HG03521 (cell line): ENCODE data around the gene MARCO.
"Not testable (repeated sequence)": the region's sequence is repeated elsewhere in the genome, so short reads cannot be mapped to it uniquely, and the experiment has no call there.

Experiments used
- ATAC-seq: cut with Tn5 transposase; IDR thresholded peaks from one replicate; pipeline ENCODE4 v1.9.1; 2021; ENCODE audit warnings: mild to moderate bottlenecking, moderate library complexity; ENCODE audit not compliant: unreplicated experiment

Gene MARCO

DNA sequence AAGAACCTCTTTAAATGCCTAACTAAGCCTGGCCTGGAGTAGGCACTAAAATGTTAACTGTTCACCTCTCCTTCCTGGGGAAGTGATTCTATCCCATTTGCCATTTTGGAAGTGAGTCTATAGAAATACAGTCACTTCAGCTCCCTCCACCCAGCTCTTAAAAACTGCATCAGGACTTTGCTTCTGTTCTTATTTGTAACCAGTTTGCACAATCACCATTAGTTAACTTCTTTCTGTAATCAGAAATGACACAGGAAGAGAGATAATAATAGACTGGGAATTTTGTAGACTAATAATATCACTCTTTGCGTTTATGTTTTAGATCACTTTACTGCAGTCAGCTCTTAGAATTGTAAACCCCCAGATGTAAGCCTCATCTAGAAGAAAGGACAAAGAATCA, 16.0 kb upstream of the MARCO start:
- ATAC-seq: no peak

DNA sequence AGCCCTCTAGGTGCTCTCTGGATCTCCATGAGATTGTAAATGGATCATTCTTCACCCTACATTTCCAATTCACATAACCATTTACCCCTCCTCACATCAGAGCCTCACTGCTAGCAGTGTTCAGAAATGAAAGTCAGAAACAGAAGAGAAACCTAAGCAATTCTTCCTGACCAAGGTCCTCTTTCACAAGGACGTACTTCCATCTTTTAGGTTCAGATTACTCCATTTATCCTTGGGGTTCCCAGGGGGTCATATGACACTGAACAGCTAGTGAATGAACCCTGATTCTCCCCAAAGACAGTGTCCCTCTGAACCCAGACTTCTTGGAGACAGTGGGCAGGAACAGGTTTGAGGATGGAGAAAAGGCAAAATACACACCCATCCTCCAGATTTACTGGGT, 12.9 kb upstream of the MARCO start:
- ATAC-seq: no peak

DNA sequence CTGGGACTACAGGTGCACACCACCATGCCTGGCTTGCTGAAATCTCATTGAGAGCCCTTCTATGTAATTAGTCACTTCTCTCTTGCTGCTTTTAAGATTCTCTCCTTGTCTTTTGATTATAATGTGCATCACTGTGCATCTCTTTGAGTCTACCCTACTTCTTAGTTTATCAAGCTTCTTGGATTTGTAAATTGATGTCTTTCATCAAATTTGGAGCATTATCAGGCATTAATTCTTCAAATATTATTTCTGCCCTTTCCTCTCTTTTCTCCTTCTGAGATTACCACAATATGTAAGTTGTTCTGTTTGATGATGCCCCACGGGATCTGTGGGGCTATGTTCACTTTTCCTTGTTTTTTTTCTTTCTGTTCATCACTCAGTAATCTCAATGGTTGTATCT, 9.0 kb upstream of the MARCO start:
- no peak for ATAC-seq

DNA sequence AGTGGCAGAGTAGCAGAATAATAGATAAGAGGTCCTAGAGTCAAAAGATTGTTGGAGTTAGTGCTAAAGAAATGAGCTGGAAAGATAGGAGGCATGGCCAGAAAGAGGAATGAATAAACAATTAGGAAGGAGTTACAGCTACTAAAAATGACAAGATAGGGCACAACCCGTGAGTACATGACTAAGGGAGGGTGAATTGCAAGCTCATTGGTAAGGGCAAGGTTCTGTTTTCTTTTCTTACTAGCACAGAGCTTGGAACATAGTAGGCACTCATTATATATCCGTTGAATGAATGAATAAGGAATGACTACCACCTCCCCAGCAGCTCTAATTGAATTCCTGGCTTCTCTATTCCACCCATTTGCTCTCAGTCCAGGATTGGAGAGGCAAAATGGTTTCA, 5.7 kb upstream of the MARCO start:
- no peak for ATAC-seq

DNA sequence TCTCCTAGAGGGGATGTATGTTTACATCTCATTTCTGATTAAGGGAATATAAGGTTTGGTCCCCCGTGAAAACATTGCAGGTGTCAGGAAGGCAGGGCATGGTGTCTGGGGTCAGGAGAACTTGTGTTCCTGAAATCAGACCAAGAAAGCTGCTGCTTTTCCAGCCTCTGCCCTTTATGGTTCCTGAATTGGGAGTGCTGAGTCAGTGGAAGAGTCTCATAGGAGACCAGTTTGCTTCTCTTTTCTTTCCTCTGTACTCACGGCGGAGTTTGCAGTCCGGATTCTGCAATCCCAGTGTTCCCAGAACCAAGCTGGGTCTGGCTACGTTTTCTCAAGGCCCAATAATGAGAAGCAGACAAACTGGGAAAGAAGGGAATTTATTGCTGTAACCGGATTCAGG, 5.1 kb upstream of the MARCO start:
- no peak for ATAC-seq

DNA sequence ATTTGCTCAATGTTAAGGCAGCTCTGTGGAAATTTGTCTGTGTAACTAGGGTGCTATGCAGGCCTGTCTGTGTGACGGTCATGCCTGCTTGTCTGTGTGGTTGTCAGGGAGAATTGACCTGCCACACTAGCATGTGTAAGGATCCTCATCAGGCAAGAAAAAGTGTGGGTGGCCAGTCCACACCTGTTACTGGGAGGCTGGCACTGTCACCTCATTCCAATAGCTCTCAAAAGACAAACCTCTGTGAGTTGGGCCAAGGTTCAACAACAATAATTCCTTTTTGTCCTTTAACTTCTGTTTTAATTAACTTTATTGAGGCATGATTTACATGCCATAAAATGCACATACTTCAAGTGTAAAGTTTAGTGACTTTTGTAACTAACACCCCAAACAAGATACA, 4.2 kb upstream of the MARCO start:
- ATAC-seq: no peak

DNA sequence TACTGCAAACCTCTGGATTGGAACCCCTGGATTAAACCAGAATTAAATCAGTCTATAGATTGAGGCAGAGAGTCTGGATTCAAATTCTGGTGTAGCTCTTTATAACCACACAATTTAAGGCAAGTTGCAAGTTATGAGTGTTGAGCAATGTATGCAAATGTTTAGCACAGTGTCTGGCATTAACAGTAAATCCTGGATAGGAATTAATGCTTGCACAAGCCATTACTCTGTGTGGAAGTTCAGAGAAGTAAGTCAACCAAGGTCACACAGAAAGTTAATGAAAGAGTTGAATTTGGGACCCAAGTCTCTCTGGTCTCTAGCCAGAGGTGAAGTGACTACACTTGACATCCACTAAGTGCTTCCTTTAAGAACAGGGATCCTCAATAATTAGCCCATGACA, 2.0 kb upstream of the MARCO start:
- no peak for ATAC-seq

DNA sequence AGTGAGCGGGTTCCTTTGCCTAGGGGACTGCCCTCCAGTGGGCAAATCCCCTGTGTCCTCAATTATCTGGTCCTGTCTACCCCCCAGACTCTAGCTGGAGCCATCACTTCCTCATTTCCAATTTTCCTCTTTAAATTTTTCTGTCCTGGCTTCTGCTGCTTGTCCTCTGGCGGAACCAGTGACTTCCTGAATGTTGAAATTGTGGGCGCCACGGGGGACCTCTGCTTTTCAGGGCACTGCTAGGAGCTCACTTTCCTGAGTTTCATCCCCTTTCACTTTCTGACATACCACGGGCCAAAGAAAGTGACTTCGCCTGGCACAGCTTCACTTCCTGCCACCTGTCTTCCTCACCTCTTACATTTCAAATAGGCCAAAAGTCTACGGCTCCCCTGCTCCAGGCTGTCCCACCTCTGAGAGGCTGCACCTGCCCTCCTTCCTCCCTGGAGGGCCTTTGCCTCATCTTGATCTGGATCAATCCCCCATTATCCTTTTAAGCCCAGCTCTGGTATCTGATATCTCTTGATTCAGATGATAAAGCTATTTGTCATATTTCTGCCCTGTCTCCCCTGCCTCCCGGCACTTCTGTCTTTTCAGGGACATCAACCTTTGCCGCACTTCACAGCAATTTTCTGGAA, 1.4 kb upstream of the MARCO start:
- no peak for ATAC-seq

DNA sequence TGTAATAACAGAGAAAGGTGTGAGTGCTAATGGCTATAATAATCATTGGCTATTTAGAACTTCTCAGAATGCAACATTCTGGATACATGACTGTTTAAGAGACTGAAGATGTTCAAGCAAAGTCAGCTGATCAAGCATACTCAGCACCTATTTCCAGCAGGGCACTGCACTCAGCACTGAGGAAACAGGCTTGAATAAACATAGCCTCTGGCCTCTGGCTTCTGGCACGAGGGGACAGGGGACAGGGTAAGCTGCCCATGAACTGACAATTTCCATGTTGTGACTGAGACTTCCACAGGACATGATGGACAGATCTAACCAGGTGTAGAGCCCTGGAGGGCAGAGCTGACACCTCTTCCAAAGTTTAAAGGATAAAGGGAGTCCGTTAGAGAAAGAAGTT, 1.3 kb downstream of the MARCO start:
- ATAC-seq: no peak

DNA sequence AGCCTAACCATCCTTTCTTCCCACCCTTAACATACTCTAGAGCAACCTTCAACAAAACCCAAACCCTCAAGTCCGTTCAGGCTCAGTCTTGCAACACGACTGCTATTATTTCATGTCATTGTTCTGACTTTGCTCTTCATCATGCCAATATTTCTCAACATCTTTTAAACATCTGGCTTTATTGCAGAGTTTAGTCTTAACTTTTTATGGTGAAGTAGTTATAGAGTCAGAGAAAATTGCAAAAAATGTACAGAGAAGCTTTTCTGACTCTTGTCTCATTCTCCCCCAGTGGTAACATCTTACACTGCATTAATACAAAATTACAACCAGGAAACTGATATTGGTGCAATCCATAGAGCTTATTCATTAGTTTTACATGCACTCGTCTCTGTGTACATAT, 3.9 kb downstream of the MARCO start:
- no peak for ATAC-seq

DNA sequence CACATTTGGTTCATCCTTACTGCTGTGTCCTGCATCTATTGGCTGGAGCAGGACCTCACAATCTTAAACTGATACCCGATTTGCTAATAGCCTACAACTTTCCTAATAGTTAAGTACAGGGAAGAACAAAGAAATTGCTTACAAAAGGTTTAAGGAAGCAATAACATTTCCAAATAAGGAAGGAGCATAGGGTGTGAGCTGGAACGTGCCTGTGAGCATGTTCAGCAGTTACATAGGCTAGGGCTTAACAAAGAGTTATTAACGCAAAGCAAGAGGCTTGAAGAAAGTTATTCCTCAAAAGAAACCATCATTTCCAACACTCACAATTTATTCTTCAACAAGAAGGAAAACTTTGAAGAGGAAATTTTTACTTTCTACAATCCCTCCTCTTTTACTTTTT, 6.3 kb downstream of the MARCO start:
- ATAC-seq: not testable (repeated sequence)

DNA sequence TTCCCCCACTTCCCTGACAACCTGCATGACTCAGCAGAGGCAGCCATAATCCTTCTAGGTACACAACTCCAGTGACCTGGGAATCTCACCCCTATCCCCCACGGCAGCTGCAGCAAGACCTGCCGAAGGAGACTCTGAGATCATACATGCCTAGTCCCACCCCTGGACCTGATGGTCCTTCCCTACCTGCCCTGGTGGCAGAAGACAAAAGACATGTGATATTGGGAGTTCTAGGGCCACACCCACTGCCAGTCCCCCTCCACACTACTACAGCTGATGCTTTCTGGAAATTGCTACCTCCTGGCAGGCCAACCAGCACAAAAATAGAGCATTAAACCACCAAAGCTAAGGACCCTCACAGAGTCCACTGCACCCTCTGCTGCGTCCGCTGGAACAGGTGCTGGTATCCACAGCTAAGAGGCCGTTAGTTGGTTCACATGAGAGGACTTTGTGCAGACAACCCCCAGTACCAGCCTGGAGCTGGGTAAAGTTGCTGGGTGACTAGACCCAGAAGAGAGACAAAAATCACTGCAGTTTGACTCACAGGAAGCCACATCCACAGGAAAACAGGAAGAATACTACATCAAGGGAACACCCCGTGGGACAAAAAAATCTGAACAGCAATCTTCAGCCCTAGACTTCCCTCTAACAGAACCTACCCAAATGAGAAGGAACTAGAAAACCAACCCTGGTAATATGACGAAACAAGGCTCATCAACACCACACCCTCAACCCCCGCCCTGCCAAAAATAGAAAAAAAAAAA, 12.5 kb downstream of the MARCO start:
- no peak for ATAC-seq

DNA sequence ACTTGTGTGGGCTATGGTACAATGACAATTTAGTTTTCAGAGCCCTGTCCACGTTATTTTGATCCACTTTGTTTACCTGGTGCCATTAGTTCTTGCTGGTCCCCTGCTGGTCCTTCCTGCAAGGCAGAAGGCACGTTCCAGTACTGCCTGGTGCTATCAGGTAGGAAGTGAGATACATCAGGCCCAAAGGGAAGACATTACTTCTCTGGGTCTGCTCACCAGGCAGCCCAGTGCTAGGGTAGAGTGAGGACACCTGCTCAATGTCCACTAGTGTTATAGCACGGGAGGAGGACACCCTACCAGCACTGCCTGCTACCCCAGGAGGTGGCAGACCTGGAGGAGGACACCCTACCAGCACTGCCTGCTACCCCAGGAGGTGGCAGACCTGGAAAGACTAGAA, 23.7 kb downstream of the MARCO start:
- ATAC-seq: no peak

DNA sequence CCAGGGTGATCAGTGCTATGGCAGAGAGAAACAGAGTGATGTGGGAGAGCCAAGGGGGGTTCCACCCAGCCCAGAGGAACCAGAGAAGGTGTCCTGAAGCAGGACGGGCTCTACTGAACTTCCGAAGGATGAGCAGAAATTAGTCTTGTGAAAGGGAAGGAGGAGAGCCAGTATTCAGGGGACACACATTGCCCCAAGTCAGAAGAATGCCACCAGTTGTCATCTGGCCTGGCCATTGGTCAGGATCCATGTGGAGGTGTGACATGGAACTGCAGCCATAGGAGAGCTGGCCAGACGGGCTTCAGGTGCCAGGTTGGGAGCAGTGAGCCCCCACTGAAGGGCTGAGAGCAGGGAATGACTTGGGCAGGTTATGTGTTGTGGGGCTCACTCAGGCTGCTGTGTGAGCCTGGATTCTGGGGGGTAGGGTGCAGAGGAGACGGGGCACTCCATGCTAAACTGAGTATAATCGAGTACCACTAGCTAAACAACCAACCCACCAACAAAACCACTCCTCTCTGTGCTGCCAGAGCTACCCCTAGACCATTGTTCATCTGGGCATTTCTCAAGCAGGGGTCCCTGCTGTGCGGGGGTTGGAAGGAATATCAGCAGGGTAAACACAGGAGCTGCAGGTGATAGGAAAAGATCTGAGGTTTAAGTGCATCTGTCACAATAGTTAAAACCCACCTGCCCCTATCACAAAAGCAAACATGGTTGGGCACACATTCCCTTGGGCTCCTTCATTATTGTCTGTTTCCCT, 25.3 kb downstream of the MARCO start:
- no peak for ATAC-seq

DNA sequence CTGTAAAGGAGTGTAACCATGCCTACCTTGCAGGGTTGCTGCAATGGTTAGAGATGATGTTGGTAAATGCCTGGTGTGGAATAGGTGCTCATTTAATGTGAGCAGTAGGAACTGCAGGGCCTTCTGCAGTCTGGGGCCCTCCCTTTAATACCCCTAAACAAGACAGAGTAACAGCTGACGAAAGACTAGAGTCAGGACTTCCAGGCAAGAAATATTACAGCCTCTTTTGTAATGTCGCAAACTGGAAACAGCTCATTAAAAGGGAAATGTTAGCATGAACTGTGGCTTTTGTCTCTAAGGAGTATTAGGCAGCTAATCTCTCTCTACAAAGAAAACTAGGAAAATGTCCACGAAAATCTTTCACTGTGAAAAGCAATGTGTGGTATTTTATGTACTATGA, 26.0 kb downstream of the MARCO start:
- ATAC-seq: no peak

DNA sequence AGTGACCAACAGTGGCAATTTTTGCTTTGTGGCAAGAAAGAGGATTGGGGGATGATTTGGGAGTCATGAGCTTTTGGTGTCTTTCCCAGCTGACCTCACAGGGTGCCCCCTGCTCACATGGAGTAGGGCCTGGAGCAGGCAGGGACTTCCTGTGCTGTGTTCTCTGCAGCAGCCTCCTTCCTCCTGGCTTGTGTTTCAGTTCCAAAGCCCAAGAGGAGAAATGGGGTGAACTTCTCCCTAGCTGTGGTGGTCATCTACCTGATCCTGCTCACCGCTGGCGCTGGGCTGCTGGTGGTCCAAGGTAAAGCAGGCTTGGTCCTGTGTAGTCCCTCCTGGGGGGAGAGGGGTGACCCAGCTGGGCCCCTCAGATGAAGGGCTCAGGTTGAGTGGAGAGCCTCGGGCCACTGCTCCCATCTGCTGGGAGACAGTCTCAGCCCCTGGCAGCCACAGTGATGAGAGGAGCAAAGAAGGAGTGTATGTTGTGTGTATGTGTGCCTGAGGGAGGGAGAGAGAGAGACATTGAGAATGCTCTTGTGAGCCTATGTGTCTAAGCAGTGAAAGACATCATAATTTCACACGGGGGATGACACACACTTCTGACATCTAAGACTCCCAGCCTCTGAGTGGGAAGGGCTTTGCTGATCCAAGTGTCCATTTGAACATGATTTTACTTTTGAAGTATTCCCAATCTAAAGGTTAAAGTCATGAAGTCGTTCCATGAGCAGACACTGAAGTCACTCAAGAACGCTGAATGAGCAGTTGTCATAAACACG, 27.2 kb downstream of the MARCO start:
- ATAC-seq: no peak

DNA sequence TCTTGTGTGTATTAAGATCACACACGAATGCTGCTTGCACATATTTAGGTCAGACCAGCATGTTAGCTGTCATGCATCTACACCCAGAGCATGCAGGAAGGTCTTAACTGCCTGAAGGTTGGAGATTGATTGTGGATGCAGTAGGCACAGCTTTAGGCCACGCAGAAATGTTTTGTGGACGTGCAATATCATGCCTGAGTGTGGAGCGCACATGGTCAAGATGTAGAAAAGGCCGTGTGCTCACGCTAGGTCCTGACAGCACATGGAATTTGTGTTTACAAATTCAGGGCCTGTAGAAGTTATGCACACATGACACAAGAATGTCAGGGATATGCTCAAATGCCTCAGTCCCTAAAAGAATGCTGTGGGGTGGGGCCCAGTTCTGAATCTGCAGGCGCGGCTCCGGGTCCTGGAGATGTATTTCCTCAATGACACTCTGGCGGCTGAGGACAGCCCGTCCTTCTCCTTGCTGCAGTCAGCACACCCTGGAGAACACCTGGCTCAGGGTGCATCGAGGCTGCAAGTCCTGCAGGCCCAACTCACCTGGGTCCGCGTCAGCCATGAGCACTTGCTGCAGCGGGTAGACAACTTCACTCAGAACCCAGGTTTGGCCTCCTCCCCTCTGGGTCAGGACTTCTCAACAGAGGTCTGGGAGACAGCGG, 27.9 kb downstream of the MARCO start:
- ATAC-seq: no peak

DNA sequence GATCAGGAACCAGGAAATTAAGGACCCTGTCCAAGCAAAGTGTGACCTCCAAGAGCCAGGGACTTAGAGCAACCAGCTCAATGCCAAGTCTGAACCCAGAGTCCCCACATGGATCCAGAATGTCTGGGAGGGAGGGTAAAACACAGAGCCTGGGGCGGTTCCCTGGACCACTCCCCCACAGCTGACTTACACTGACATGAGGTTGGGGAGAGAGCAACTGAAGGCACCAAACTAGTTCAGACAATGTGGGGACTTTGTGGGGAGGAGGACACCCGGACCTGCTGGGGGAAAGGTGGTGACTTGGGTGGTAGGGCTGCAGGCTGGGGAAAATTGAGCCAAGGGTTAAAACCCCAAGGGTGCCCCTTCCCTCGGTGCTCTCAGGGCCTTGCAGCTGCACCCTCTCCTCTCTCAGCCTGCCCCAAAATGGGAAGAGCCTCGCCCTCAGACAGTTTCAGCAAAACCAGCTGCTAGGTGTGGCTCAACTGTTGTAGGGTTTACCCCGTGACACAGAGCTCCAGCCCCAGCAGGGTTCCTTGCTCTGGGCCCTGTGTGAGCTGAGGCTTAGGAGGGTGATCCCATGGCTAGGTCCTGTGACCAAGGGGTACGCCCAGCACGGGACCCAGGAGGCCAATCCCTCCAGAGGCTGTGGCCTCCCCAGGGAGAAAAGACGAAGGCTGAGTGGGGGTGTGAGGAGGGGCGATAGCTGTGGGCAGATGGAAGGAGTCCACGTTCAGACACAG, 28.6 kb downstream of the MARCO start:
- ATAC-seq: no peak

DNA sequence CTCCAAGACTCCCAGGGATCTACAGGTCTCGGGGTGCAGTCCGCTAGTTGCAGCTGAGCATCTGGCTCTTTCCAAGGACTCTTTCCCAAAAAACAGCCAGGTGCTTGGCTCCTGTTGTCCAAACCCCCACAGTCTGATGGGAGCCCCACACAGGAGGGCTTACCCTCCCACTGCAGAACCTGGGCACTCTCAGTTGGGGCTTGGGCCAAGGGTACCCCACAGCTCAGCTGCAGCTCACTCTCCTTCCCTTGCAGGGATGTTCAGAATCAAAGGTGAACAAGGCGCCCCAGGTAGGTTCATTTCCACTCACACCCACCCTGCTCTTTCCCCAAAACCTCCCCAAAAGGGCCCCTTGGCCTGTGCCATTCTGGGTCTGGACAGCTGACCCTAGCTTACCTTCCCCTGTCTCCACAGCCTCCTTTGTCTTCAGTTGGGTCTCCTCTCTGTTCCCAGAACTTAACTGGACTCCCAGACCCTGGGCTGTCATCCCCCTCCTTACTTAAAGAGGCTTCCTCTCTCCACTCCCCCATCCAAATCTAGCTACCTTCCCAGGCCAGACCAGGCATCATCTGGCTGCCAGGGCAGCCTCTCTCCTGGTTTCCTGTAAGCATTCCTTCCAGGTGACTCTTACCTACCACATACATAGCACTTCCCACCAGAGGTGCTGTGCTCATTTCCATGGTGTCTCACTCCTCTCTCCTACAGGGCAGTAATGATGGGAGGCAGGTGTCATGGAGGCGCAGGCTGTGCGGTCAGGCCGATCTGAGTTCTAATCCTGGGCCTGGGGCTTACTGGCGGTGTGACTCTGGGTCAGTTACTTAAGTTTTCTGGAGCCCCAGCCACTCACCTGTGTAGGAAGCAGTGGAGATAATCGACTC, 29.5 kb downstream of the MARCO start:
- no peak for ATAC-seq
